Stimulated activated naive CD8-positive, alpha-beta T cell treated with anti-CD3 and anti-CD28 coated beads, Interleukin-15, amount 100 ng/mL, for 72 hours (primary cell): ENCODE results near the gene PTGFR.
A peak's percentile ranks its signal among the peaks of the same experiment; 100 is the strongest.

Source experiments
- ATAC-seq: fragments of 150-1000 bp; cut with Tn5 transposase; 2 replicates; pipeline ENCODE4 v1.10.0; 2021; ENCODE audit warnings: mild to moderate bottlenecking, moderate library complexity
- DNase-seq, 2 donors: peaks; one replicate each; pipeline ENCODE4 v3.0.0; 2021 to 2022
- H3K27ac Mint-ChIP-seq, 2 donors: one replicate each; pipeline ENCODE4 v1.8.0; 2022; ENCODE audit warnings: mild to moderate bottlenecking in 2 of 2, mixed read lengths in 2 of 2, moderate library complexity in 2 of 2
- H3K27me3 Mint-ChIP-seq: one replicate; pipeline ENCODE4 v1.8.0; 2022; ENCODE audit warnings: mixed read lengths
- H3K4me1 Mint-ChIP-seq: one replicate; pipeline ENCODE4 v1.8.0; 2022; ENCODE audit warnings: mild to moderate bottlenecking, mixed read lengths
- H3K4me3 Mint-ChIP-seq, 2 donors: one replicate each; pipeline ENCODE4 v1.8.0; 2022; ENCODE audit warnings: mild to moderate bottlenecking in 2 of 2, mixed read lengths in 2 of 2, moderate library complexity in 1 of 2
- H3K9me3 Mint-ChIP-seq, 2 donors: one replicate each; pipeline ENCODE4 v1.8.0; 2022; ENCODE audit warnings: mixed read lengths in 2 of 2

Gene PTGFR

DNA sequence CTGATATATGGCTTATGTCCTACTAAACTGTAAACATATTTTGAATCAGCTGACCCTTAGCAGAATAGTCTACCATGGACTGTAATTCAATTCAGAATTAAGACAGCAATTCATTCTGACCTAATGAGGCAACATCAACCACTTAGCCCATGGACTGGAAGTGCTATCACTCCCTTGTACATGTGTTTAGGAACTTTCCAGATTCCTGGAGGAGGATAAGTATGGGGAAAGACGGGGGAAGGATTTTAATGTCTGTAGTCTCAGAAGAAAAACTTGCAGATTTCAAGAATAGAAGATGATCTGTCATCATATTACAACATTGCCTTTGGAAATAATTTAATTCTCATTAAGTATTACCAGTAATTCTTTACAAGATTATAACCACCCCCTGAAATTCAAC is 56.3 kb downstream of the PTGFR start:
- Mint-ChIP-seq H3K27me3 (peaks cover 7% of the 10 kb centered on the region), H3K27ac (no peak overlapping the region), H3K4me1 (no peaks in the 10 kb centered on the region), H3K9me3 (peaks cover 0 to 15% of the 10 kb centered on the region in 2 donors), H3K4me3 (no peak overlapping the region)
- ATAC-seq: no peak
- no peak for DNase-seq

GRCh38 chr1:78549331-78549730 is 58.6 kb downstream of the PTGFR start:
- H3K27me3 Mint-ChIP-seq: peaks cover 7% of the 10 kb centered on the region
- H3K4me3 Mint-ChIP-seq: no peak overlapping the region
- H3K27ac Mint-ChIP-seq: no peak overlapping the region
- peaks cover 5 to 26% of the 10 kb centered on the region in 2 donors for H3K9me3 Mint-ChIP-seq
- no peaks in the 10 kb centered on the region for H3K4me1 Mint-ChIP-seq
- ATAC-seq (no peak), DNase-seq (no peak)

- ATAC-seq (no peak), DNase-seq (no peak)
- Mint-ChIP-seq H3K9me3 (peaks cover 10 to 31% of the 10 kb centered on the region in 2 donors), H3K4me3 (no peak overlapping the region), H3K27ac (no peak overlapping the region), H3K4me1 (no peaks in the 10 kb centered on the region), H3K27me3 (peaks cover 7% of the 10 kb centered on the region)
These were observed 59.1 kb downstream of the PTGFR start for GRCh38 chr1:78549891-78550290.

- ATAC-seq: no peak
- no peak for DNase-seq
- Mint-ChIP-seq H3K27me3 (no peaks in the 10 kb centered on the region), H3K4me1 (no peaks in the 10 kb centered on the region), H3K27ac (peak overlapping the region in 1 of 2 donors; percentile 31), H3K9me3 (peaks cover 21 to 39% of the 10 kb centered on the region in 2 donors), H3K4me3 (no peak overlapping the region)
These were observed 63.1 kb downstream of the PTGFR start for GRCh38 chr1:78553859-78554258.

- no peak for ATAC-seq
- no peak overlapping the region for H3K4me3 Mint-ChIP-seq
- no peaks in the 10 kb centered on the region for H3K4me1 Mint-ChIP-seq
These were observed 64.1 kb downstream of the PTGFR start for GRCh38 chr1:78554840-78555239.

DNA sequence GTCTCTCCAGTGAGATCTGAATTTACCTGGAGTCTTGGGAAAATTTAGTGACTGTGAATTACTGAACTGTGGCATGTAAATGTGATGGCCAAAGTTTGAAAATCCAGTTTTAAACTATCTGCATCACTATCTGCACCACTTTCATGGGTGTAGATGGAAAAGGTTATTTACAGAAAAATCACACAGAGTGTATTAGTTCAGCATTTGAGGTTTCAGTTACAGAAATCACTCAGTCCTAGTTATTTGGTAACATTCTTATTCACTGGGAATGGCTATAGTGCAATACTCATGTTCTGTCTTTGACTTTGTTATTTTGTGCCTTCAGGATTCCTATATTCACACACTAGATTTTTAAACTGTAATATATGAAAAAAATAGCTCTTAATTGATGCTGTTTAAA is 68.9 kb downstream of the PTGFR start:
- DNase-seq (no peak), ATAC-seq (no peak)
- H3K27ac Mint-ChIP-seq: no peak overlapping the region
- no peak overlapping the region for H3K4me3 Mint-ChIP-seq
- H3K4me1 Mint-ChIP-seq: no peaks in the 10 kb centered on the region
- H3K9me3 Mint-ChIP-seq: peaks cover 10 to 12% of the 10 kb centered on the region in 2 donors
- no peaks in the 10 kb centered on the region for H3K27me3 Mint-ChIP-seq

More at GRCh38 chr1:78554840-78555239, 64.1 kb downstream of the PTGFR start:
- Mint-ChIP-seq H3K9me3 (peaks cover 21 to 31% of the 10 kb centered on the region in 2 donors), H3K27ac (no peak overlapping the region), H3K27me3 (no peaks in the 10 kb centered on the region)
- DNase-seq: no peak

DNA sequence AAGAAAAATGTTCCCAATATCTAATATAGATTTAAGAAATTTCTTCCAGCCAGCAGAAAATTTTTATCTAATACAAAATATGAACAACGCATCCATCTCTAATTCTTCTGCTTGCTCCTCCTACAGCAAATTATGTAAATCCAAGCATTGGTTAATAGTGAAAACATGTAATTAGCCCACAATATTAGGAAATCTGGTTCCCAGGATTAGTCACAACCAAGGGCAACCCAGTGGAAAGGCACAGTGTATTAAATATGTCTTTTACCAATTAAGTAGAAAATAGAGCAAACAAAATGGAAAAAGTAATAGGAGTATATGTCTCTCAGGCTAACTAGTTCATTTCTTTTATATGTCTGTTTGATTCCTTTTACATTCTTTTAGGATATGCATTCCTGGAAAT is 70.0 kb downstream of the PTGFR start:
- Mint-ChIP-seq H3K4me3 (no peak overlapping the region), H3K4me1 (no peaks in the 10 kb centered on the region), H3K27me3 (no peaks in the 10 kb centered on the region), H3K27ac (no peak overlapping the region), H3K9me3 (peaks cover 0 to 7% of the 10 kb centered on the region in 2 donors)
- ATAC-seq (no peak), DNase-seq (no peak)

- DNase-seq (no peak), ATAC-seq (no peak)
- peaks cover 0 to 7% of the 10 kb centered on the region in 2 donors for H3K9me3 Mint-ChIP-seq
- no peaks in the 10 kb centered on the region for H3K4me1 Mint-ChIP-seq
- H3K4me3 Mint-ChIP-seq: no peak overlapping the region
- no peak overlapping the region for H3K27ac Mint-ChIP-seq
- H3K27me3 Mint-ChIP-seq: no peaks in the 10 kb centered on the region
These were observed 71.1 kb downstream of the PTGFR start for GRCh38 chr1:78561856-78562255.

DNA sequence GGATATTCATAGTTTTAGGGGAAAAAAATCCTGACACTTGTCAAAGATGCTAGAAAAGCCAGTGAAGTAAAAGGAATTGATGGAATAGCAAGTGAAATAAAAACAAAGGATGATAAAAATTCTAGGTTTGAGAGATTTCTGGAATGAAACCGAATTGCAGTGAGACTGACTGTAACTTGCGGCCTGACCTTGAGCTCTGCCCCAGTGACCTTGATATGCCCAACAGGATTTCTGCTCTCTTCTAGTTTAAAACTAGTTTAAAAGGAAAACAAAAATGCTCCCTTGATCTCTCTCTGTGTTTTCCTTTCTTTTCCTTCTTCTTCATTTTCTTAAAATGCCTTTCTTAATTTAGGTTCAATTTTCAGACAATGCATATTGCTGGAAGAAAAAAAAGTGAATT is 74.6 kb downstream of the PTGFR start:
- Mint-ChIP-seq H3K27ac (no peak overlapping the region), H3K4me1 (no peaks in the 10 kb centered on the region), H3K9me3 (no peaks in the 10 kb centered on the region), H3K4me3 (no peak overlapping the region), H3K27me3 (no peaks in the 10 kb centered on the region)
- ATAC-seq: no peak
- no peak for DNase-seq

- Mint-ChIP-seq H3K27me3 (no peaks in the 10 kb centered on the region), H3K4me1 (no peaks in the 10 kb centered on the region), H3K4me3 (no peak overlapping the region), H3K9me3 (no peaks in the 10 kb centered on the region), H3K27ac (peak overlapping the region in 1 of 2 donors; percentile 43)
- no peak for ATAC-seq
- DNase-seq: no peak
These were observed 79.8 kb downstream of the PTGFR start for GRCh38 chr1:78570539-78570938.

DNA sequence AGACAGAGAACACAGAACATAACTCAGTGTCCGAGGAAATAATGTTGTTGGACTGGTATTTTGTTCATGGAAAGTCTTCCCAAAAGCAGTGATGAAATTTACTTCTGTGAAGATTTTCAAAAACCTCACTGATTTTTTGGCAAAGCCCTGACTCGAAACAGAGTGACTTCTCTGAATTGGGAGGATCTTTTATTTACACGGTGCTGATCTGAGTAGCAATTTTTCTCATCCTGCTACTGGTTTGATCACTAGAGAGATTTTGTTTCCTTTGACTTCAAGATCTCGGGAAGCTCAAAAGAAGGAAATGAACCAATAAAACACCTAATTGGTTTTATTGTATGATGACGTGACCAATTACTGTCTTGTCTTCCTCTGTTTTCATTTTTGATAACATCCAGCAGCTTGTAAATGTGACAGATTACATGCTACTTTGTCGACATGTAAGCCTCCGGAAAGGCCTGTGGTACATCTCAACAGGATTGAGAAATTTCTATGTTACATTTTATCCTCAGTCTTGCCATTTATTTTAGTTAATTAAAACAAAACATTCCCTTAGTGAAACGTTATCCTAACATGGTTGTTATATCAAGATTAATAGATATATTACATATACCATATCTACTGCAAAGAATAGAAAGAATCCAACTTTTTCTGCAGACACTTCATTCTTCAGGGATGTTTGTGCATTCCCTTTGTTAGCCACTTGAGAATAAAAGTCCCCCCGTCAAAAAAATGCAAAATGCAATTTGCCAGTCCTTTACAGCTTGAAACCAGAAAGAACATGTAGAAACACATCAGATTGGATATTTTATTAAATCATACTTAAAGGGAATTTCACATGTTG is 86.7 kb downstream of the PTGFR start:
- DNase-seq: no peak

GRCh38 chr1:78586572-78586971 is 95.8 kb downstream of the PTGFR start:
- H3K4me1 Mint-ChIP-seq: no peaks in the 10 kb centered on the region
- ATAC-seq: no peak
- DNase-seq: no peak
- H3K27me3 Mint-ChIP-seq: peaks cover 14% of the 10 kb centered on the region
- H3K27ac Mint-ChIP-seq: no peak overlapping the region
- H3K4me3 Mint-ChIP-seq: no peak overlapping the region
- H3K9me3 Mint-ChIP-seq: no peaks in the 10 kb centered on the region

More for the DNA sequence above, 86.7 kb downstream of the PTGFR start:
- no peak overlapping the region for H3K4me3 Mint-ChIP-seq
- ATAC-seq: no peak
- no peak overlapping the region for H3K27ac Mint-ChIP-seq
- H3K9me3 Mint-ChIP-seq: no peaks in the 10 kb centered on the region
- no peaks in the 10 kb centered on the region for H3K27me3 Mint-ChIP-seq
- H3K4me1 Mint-ChIP-seq: no peaks in the 10 kb centered on the region

GRCh38 chr1:78587211-78587610 is 96.4 kb downstream of the PTGFR start:
- peaks cover 14% of the 10 kb centered on the region for H3K27me3 Mint-ChIP-seq
- H3K4me3 Mint-ChIP-seq: no peak overlapping the region
- no peaks in the 10 kb centered on the region for H3K9me3 Mint-ChIP-seq
- no peak overlapping the region for H3K27ac Mint-ChIP-seq
- ATAC-seq (no peak), DNase-seq (no peak)
- no peaks in the 10 kb centered on the region for H3K4me1 Mint-ChIP-seq
